ENCODE results near the gene SLC29A2. TPM values are rescaled to one million over a fixed set of nuclear protein-coding genes. Genes with fewer than 3 reads are reported as not detected.
"Not testable (repeated sequence)": the region's sequence is repeated elsewhere in the genome, so short reads cannot be mapped to it uniquely, and the experiment has no call there.

The SLC29A2 gene
- polyA plus RNA-seq, 1 of the 3 experiments (the other 2 are of a cell fraction), result 3.2 TPM

- POLR2A ChIA-PET, result interaction anchor here (0.6 kb wide), 1 partner anchor 13 kb away, joined by 3 read pairs; no protein-coding TSS in a partner anchor
- 17% methylated on average over 7 of the region's 8 CpGs for WGBS (ENCODE audit: low lambda C conversion rate)
- peak; percentile 60 for DNase-seq
- H3K9me2 ChIP-seq, result no peaks in the 10 kb centered on the region
- no peaks in the 10 kb centered on the region for H3K9me3 ChIP-seq
- no peak overlapping the region for H3K4me3 ChIP-seq (ENCODE audit: low read depth in 2 of 2, low read length in 1 of 2)
- CTCF ChIA-PET, result interaction anchor here (0.6 to 3.8 kb wide), 41 partner anchors 10 to 274 kb away, joined by 3 to 55 read pairs (median 5); partner anchors contain the start of genes B4GAT1, BRMS1, CD248 and MRPL11
- H3K4me2 ChIP-seq, result no peak overlapping the region
- no peaks in the 10 kb centered on the region; a peak in 1 of 4 replicates for H3K4me1 ChIP-seq (ENCODE audit: control insufficient read depth in 1 of 2, insufficient read depth in 2 of 2, low read depth in 1 of 2, low read length in 1 of 2)
- no peaks in the 10 kb centered on the region for H3K36me3 ChIP-seq (replicated peaks in 1 of 2; ENCODE audit: control insufficient read depth in 1 of 2, insufficient read depth in 2 of 2, low read length in 1 of 2)
- H3K27ac ChIP-seq (ENCODE audit: low read depth in 2 of 2, low read length in 1 of 2), result no peak overlapping the region
- H3K9ac ChIP-seq, result no peak overlapping the region
- H2AFZ ChIP-seq (ENCODE audit: low read depth), result no peak overlapping the region
- peaks cover 32% of the 10 kb centered on the region; the same call in 1 of the 2 replicates for H3K27me3 ChIP-seq (ENCODE audit: insufficient read depth)
- H3K79me2 ChIP-seq (ENCODE audit: insufficient read depth), result no peaks in the 10 kb centered on the region
- H4K20me1 ChIP-seq (ENCODE audit: insufficient read depth), result no peaks in the 10 kb centered on the region
- TF ChIP-seq CTCF (IDR thresholded peaks at IDR 0.05) (peak; percentile 75), POLR2AphosphoS5 (IDR thresholded peaks at IDR 0.05; ENCODE audit: low read depth, low read length) (no peak), RAD21 (IDR thresholded peaks at IDR 0.05; ENCODE audit: low read length) (peak; percentile 65), SMC3 (IDR thresholded peaks at IDR 0.05; ENCODE audit: low read depth, low read length) (peak; percentile 38)
- peaks cover 3% of the 10 kb centered on the region for H3F3A ChIP-seq (replicated peaks; ENCODE audit: insufficient read depth)
These were observed 17.3 kb upstream of the SLC29A2 start for GRCh38 chr11:66388780-66389386.

GRCh38 chr11:66386171-66387069 is 14.9 kb upstream of the SLC29A2 start:
- 11% methylated on average over 20 of the region's 20 CpGs for WGBS (ENCODE audit: low lambda C conversion rate)
- no peaks in the 10 kb centered on the region for H3K9me2 ChIP-seq
- H3F3A ChIP-seq (replicated peaks; ENCODE audit: insufficient read depth), result no peaks in the 10 kb centered on the region
- no peaks in the 10 kb centered on the region for H4K20me1 ChIP-seq (ENCODE audit: insufficient read depth)
- no peak overlapping the region for H3K27ac ChIP-seq (ENCODE audit: low read depth in 2 of 2, low read length in 1 of 2)
- H3K27me3 ChIP-seq (ENCODE audit: insufficient read depth), result peaks cover 13% of the 10 kb centered on the region; the same call in 1 of the 2 replicates
- H3K36me3 ChIP-seq (replicated peaks in 1 of 2; ENCODE audit: control insufficient read depth in 1 of 2, insufficient read depth in 2 of 2, low read length in 1 of 2), result no peaks in the 10 kb centered on the region
- peak overlapping the region; percentile 80 for H2AFZ ChIP-seq (ENCODE audit: low read depth)
- peak overlapping the region; percentile 23 to 60 for H3K4me3 ChIP-seq (ENCODE audit: low read depth in 2 of 2, low read length in 1 of 2)
- CTCF ChIA-PET, result interaction anchor here (0.7 to 3.7 kb wide), 44 partner anchors 9 to 448 kb away, joined by 3 to 47 read pairs (median 6); partner anchors contain the start of genes B4GAT1, BRMS1, DPP3 and MRPL11
- H3K9ac ChIP-seq, result no peak overlapping the region
- POLR2A ChIA-PET, result interaction anchor here (0.5 to 1.0 kb wide), 2 partner anchors 74 to 425 kb away, joined by 3 read pairs; partner anchors contain the start of gene SART1
- H3K9me3 ChIP-seq, result no peaks in the 10 kb centered on the region
- TF ChIP-seq RAD21 (IDR thresholded peaks at IDR 0.05; ENCODE audit: low read length) (peak; percentile 70), EZH2phosphoT487 (IDR thresholded peaks at IDR 0.05; ENCODE audit: borderline replicate concordance, low read depth) (no peak), SMC3 (IDR thresholded peaks at IDR 0.05; ENCODE audit: low read depth, low read length) (peak; percentile 36; the same call in 1 of the 2 replicates), RFX5 (IDR thresholded peaks at IDR 0.05; ENCODE audit: low read length) (0 out of 2 replicates have a peak, but pooled peaks have one; percentile 37), USF2 (IDR thresholded peaks at IDR 0.05; ENCODE audit: borderline replicate concordance, low read depth, low read length) (no peak), CTCF (IDR thresholded peaks at IDR 0.05) (peak; percentile 96)
- peak overlapping the region; percentile 49 for H3K4me2 ChIP-seq
- no peaks in the 10 kb centered on the region for H3K79me2 ChIP-seq (ENCODE audit: insufficient read depth)
- peak; percentile 71 for DNase-seq
- no peaks in the 10 kb centered on the region; a peak in 1 of 4 replicates for H3K4me1 ChIP-seq (ENCODE audit: control insufficient read depth in 1 of 2, insufficient read depth in 2 of 2, low read depth in 1 of 2, low read length in 1 of 2)

GRCh38 chr11:66384316-66384715 is 12.8 kb upstream of the SLC29A2 start:
- H3K79me2 ChIP-seq (ENCODE audit: insufficient read depth); H3K9me3 ChIP-seq; H3K27ac ChIP-seq (ENCODE audit: low read depth in 2 of 2, low read length in 1 of 2); DNase-seq; H3K4me2 ChIP-seq; H3K4me3 ChIP-seq (ENCODE audit: low read depth in 2 of 2, low read length in 1 of 2); H4K20me1 ChIP-seq (ENCODE audit: insufficient read depth); H3K27me3 ChIP-seq (ENCODE audit: insufficient read depth); H2AFZ ChIP-seq (ENCODE audit: low read depth); H3K36me3 ChIP-seq (replicated peaks in 1 of 2; ENCODE audit: control insufficient read depth in 1 of 2, insufficient read depth in 2 of 2, low read length in 1 of 2); H3K9ac ChIP-seq; H3K9me2 ChIP-seq; H3K4me1 ChIP-seq (ENCODE audit: control insufficient read depth in 1 of 2, insufficient read depth in 2 of 2, low read depth in 1 of 2, low read length in 1 of 2); H3F3A ChIP-seq (replicated peaks; ENCODE audit: insufficient read depth); POLR2A ChIA-PET: not testable (repeated sequence)
- CTCF ChIA-PET, result interaction anchor here (1.3 to 3.7 kb wide), 5 partner anchors 16 to 94 kb away, joined by 3 to 41 read pairs (median 20); no protein-coding TSS in a partner anchor
- WGBS (ENCODE audit: low lambda C conversion rate), result 74% methylated on average over 13 of the region's 13 CpGs

Measured in SK-N-SH (cell line).